GM18867 (cell line): ENCODE measurements around the gene JMJD8.

Experiments used
- ATAC-seq: cut with Tn5 transposase; IDR thresholded peaks from one replicate; pipeline ENCODE4 v1.9.1; 2021; ENCODE audit warnings: mild to moderate bottlenecking, moderate library complexity; ENCODE audit not compliant: unreplicated experiment

JMJD8 gene

DNA sequence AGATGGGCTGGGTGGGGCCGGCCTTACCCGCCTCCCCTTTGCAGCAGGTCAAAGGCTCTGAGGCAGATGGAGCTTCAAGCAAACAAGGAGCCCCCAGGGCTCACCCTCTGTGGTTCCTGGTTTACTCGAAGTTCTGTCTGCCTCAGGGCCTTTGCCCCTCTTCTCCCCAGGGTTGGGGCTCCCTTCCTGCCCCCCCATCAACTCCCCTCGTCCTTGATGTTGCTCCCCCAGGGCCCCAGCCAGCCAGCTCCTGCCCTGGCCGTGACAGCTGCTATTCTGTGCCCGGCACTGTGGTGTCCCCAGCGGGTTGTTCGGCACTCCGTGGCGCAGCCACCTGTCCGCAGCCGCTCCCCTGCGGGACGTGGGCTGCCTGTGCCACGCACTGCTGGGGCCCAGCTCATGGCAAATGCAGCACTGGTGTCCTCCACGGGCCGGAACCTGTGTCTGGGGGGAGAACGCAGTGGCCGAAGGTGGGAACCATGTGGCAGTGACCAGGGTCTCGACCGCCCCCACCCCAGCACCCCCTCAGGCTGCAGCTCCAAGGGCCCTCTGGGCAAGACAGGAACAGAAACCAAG, 26.5 kb upstream of the JMJD8 start:
- no peak for ATAC-seq

DNA sequence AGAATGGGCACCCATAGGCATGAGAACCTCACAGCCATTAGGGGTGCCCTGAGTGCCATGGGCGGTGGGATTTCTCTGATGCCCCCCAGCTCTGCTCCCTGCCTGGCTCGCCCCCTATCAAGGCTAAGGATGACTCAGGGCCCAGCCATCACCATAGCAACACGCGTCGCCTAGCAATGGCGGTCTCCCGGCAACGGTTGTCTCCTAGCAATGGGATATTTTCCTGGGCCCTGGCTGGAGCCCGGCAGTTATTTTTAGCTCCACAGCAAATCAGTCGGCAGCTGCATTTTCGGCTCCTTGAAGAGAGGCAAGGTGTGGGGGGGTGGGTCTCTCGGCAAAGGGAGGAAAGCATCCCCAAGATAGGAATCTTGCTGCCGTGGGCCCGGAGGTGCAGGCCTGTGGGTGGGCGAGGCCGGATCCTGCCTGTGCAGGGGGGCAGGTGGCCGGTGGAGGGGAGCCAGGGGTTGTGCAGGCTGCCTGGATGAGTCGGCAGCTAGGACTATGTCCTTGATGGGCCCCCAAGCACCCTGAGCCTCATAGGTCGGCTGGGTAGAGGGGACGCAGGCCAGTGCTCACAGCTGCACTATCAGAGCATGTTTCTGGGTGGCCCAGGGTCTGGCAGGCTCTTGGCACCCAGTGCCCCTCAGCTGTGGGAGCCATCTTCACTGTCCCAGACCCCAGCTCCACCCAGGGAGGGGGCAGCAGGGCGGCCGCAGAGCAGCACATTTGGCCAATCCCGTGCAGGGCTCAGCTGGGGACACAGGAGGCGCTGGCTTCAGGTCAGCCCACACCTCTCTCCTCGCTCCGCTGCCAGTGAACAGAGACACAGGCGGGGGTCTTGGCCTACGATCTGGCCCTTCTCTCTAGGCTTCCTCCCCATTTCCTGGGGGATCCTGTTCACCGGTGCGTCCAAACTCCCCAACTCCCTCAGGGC, 25.7 kb upstream of the JMJD8 start:
- no peak for ATAC-seq

DNA sequence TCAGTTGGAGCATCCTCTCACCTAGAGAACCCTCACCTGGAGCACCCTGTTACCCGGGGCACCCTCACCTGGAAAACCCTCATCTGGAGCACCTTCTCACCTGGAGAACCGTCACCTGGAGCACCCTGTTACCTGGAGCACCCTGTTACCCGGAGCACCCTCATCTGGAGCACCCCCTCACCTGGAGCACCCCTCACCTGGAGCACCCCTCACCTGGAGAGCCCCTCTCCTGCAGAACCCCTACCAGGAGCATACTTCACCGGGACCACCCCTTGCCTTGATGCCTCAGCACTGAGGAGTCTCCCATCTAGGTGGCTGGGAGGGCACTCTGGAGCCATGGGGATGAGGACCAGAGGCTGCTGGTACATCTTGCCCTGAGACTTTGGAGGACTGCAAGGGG, 24.8 kb upstream of the JMJD8 start:
- no peak for ATAC-seq

DNA sequence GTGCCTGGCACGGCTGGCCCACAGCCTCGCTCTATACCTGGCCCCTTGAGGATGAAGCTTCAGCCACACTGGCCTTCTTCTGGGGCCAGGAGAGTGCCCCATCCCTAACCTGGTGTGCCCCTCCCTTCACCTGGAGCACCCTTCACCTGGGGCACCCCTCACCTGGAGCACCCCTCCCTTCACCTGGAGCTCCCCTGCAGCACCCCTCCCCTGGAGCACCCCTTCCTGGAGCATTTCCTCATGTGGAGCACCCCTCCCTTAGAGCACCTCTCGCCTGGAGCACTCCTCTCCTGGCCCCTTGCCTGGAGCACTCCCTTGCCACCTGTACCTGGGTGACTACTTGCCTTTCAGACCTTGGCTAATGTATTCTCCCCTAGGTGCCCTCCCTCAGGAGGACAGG, 23.9 kb upstream of the JMJD8 start:
- no peak for ATAC-seq

DNA sequence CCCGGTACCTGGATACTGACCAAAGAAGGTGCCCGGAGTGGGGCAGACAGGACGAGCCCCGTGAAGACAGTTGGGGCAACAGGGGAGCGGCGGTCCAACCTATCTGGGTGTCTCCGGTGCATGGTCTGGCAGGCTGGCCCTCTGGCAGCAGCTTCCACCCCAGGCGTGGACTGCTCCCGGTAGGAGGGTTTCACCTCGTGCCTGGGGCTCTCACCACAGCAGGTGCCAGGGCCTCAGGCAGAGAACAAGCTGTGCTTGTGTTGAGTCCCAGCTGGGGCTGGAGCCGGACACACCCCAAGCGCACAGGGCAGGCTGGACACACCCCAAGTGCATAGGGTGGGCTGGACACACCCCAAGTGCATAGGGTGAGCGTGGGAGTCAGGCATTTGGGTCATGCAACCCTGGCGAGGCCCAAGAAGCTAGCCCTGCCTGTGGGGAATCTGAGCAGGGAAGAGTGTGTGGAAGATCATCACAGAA, 23.0 kb upstream of the JMJD8 start:
- no peak for ATAC-seq

DNA sequence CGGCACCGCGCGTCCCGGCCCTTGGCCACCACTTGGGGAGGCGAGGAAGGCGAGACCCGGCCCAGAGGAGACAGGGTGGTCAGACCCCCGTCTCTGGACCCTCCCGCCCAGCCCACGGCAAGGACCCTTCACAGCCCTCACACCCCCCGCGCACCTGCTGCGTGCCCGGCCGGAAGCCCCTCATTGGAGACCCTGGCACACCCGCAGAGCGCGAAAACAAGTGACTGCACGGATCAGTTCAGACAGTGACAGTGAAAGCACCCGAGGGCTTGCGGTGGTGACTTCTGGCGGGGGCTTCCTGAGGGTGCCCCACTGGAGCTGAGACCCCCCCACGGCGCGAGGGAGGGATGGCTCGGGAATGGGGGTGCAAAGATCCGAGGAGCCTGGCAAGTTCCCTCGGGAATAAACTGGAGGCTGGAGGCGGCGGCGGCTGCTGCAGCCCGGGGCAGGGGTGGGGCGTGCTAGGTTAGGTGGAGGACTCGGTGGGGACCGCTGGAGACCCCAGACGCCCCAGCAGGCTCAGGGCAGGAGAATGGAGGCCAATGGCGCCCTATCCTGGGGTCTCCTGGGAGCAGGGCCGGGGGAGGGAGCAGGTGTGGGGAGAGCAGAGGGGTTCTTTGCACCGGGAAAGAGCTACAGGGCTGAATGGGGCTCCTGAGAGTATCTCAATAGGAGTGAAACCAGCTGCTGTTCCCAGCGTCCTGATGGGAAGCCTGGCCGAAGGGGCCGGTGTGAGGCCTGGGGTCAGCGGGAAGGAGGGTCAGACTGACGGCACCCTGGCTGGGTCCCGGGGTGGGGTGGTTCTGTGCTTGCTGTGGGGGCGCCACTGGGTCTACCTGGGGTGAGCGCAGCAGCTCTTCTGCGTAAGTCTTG, 22.3 kb upstream of the JMJD8 start:
- ATAC-seq: no peak

DNA sequence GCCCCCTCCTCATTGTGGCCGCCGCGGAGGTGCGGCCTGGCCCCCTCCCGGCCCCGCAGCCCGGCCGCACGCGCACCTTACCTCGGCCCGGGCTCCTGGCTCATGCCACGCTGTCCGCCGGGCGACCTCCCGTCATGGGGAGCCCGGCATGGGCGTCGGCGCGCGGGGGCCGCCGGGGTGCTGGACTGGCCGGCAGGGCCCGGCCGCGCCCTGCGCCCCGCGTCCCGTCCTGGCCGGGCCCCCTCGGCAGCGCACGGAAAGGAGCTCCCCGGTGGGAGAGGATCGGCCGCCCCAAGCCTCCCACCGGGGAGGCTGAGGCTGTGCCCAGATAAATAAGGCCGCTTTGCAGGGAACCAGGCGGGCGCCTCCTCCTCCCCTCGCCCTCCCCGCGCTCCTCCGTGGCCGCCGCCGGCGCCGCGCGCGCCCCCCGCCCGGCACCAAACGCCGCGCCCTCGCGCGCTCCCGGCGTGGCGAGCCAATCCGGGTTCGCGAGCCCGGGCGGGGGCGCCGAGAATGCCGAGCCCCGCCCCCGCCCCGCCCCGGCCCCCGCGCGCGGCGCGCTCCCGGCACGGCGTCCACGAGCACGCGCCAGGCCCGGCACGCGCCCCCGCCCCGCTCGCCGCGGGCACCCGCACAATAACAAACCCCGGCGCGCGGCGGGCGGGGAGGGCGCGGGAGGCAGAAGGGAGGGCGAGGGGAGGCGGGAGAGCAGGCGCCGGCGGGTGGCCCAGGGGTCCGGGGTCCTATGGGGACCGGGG, 21.5 kb upstream of the JMJD8 start, which contains the start of gene FBXL16:
FBXL16 (minus strand) TSS at position 371 of the 758 bp plus-strand sequence. CDS start 8,396 bp downstream, outside the sequence.
- ATAC-seq: no peak

DNA sequence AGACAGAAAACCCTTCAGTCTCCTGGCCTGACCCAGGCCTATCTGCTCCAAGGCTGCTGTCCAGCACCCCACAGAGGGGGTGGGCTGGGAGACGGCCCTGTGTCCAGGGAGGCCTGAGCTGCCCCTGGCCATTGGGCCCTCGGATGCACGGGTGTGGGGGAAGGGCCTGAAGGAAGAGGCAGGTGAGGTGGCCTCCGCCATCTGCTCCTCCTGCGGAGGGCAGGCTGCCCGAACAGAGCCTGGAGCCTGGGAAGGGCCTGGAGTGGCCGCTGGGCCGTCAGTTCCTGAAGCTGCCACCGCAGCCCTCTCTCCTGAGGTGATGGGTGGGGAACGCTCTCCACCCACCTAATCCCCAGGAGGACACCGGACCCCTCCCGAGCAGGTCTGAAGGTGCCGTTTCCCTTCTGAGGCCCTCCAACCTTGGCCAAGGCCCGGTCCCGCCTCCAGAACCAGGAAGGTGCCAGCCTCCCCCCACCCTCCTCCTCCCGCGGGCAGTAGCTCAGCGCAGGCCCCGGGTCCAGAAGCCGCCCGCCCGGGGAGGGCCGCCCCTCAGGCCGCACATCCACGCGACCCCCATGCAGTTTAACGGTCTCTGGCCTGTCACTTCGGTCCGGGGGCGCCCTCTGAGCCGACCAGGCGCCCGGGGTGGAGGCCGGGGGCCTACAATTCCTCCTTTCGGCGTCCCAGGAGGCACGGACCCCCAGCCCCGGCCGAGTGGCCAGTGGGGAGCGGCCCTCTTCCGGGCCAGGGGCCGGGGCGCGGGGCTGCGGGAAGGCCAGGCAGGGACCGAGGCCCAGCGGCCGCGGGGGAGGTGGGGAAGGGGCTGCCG, 20.6 kb upstream of the JMJD8 start:
- ATAC-seq: no peak

DNA sequence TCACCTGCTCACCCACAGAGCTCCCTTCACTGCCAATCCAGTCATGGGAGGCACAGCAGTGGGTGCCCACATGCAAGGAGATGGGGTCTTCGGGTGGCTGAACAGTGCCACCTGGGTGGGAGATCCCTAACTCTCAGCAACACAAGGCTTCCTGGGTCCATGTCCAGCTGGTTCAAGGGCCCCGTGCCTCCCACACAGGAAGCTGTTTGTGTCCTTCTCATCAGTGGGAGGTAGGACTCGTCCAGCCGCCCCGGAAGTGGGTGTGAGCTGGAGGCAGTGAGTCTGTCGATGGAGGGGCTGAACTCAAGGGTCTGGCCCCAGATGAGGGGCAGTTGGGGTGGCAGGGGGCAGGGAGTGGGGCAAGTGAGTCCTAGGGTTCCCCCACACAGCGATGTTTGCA, 19.9 kb upstream of the JMJD8 start:
- no peak for ATAC-seq

DNA sequence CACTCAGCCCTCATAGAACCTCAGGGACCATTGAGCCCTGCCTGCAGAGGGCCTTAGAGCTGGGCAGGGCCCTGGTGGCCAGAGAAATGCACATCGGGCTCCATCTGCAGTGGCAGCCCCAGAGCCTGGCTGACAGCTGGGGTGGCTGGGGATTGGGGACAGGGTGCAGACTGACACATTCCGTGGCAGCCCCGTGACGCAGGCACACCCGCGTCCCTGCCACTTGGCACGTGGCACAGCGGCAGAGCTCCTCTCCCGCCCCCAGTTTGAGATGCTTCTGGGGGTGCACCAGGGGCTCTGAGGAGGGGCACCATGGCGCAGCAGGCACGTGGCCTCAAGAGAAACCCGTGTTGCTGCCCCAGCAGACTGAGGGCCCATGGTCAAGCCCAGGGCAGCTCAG, 19.3 kb upstream of the JMJD8 start:
- no peak for ATAC-seq

DNA sequence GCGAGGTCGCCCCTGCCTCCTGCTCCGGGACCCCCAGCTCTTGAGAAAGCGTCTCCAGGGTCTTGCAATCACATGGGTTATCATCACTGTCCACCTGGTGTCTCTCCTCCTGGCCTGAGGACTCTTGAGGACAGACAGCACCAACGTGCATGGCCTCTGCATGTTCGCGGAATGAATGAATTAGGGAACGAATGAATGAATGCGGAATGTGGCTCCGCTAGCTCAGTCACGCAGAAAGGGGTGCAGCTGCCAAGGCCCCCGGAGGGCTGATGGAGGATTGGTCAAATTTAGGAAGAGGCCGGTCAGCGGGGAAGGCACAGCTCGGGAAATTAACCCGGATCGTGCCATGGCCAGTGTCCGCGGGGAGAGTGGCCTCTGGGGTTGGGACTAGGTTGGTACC, 18.2 kb upstream of the JMJD8 start:
- no peak for ATAC-seq

DNA sequence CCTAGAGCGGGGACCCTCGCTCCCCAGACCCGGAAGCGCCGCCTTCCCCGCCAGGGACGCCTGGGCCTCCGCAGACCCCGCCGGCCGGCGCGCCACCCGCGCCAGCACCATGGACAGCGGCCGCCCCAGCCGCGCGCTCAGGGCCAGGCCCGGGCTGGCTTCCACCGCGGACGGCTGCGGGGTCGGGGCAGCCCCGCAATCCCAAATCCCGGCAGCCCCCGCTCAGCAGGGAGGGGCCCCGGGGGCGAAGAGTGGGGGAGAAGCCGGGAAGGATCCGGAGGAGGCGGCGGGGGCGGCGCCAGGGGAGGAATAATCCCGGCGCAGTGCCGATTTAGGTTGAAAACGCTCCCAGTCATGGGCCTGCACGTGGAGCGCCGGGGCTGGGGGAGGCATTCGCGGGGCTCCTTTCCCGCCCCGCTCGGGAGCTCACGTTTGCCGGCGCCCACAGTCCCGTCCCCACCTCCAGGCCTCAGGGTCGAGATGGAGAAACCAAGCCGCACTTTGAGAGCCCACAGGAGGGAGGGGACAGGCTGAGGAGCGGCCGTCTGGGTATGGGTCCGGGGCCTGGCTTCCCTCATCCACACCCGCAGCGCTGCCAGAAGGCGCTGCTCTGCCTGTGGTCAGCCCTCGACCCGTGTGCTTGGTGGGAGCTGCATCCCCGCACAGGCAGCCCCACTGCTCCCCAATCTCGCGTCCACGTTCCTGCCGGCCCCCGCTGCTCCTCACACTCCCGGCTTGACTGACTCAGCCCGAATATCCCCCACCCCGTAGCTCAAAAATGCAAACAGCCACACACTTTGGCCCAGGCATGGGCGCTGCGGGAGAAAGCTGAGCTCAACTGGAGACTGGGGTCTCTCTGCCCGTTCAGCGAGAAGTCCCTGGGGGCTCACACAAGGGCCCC, 16.8 kb upstream of the JMJD8 start:
- no peak for ATAC-seq

DNA sequence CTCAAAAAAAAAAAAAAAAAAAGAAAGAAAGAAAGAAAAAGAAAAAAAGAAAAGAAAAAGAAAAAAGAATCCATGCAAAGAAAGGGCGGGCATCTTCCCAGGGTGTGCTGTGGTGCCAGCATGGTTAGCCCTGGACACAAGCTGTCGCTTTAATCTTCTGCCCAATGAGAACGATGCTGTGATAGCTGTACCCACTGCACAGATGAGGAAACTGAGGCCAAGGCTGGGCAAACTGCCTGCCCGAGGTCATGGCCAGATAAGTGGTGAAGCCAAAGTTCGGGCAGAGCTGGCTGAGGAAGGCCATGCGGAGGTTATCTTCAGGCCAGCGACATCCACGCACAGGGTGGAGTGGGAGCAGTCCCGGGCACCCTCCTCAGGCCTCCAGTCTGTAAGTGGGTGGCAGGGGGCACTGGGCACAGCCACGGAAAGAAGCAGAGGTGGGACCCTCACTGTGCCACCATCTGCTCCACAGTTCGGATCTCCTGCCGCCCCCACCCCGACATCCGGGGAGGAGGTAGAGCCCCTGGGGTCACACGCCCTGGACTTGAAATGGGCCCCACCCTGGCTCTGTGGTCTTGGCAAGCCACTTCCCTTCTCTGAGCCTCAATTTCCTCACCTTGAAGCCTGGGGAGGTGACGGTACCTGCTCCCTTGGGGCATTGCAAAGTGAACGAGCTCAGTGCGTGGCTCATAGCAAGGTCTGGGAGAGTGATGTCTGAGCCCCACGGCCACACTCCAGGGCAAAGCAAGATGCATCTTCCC, 15.0 kb upstream of the JMJD8 start:
- ATAC-seq: no peak

DNA sequence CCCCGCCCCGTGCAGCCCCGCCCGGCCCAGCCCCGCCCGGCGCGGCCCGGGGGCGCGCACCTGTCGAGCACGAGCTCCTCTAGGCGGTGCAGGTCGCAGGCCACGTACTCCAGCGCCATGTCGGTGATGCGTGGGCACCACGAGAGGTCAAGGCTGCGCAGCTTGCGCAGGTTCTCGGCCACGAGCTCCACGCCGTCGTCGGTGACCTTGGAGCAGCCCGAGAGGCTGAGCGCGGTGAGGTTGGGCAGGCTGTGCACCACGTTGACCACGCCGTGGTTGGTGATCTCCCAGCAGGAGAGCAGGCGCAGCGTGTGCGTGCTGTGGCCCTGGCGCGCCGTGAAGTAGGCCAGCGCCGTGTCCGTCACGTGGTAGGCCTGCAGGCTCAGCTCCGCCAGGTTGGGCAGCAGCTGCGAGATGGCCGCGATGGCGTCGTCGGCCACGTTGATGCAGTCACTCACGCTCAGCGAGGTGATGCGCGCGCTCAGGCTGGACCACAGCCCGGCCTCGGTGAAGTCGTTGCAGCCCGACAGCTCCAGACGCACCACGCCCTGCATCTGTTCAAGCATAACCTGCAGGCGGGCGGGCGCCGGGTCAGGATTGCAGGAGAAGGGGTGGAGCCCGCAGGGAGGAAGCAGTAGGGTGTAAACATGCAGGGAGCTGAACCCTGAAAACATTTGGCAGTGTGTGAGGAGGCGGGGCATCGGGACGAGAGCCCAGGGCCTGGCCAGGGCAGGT, 11.4 kb upstream of the JMJD8 start:
- peak; percentile 38 for ATAC-seq

DNA sequence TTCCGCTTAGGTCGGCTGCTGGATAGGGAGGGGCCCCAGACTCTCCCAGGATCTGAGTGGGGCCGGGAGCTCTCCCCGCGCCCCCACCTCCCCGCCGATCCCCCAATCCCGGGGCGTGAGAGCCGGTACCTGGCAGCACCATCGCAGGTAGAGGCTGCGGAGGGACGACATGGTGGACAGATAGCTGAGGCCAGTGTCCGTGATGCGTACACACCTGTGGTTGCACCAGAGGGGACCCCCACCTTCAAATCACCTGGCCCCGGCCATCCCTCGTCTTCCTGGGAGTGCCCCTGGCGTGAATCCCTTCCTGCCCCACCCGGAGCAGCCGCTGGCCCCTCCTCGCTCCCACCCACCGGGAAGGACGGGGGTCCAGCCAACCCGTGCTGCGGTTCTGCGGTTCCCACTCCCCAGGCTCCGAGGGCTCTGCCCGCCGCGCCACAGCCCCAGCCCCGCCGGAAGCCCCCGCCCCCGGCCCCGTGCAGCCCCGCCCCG, 10.8 kb upstream of the JMJD8 start:
- ATAC-seq: no peak

DNA sequence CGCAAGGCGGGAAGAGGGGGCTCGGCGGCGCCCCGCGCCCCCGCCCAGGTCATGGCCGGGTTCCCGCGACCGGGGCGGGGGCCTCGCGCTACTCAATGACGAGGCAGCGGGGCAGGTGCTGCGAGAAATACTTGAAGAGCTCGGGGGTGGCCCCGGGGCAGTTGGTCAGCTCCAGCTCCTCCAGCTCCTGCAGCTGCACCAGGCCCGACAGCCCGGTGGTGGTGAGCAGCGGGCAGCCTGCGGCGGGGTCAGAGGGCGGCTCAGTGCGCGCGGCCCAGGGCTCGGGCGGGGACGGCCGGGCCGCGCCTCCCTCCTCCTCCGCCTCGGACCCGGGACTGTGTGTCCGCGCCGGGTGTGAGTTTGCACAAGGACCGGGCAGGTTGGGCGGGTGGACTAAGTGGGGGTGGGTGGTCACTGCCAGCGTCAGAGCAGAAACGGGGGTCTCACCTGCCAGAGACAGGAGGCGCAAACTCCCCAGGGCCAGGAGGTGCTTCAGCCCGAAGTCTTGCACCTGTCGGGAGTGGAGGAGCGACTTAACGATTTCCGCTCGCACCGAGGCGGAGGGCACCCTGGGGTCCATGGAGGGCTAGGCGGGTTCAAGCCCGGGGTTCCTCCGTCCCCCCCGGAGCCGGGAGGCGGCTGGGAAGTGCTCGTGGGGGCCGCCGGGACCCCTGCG, 10.2 kb upstream of the JMJD8 start:
- no peak for ATAC-seq

DNA sequence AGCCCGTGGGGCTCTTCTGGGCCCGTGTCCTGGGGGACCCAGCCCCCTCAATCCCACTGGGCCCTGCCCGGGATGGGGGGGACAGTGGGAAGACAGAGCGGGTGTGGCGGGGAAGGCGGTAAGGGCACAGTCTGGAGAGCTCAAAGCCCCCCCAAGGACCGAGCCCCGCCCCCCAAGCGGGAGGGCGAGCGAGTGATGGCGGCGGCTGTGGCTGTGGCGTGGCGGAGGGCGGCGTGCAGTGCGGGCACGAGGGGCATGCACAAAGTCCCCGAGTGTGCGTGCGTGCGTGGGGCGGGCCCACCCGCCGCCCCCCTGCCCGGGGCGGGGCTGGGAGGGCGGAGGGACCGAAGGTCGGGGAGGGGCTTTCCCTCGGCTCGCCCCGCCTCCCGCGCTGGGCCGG, 9.6 kb upstream of the JMJD8 start:
- no peak for ATAC-seq
